Glutamatergic neuron (in vitro differentiated cells): ENCODE results near the gene SH3PXD2B. TPM values are rescaled to one million over a fixed set of nuclear protein-coding genes. Genes with fewer than 3 reads are reported as not detected.

Experiments
- DNase-seq: peaks from one replicate; pipeline ENCODE4 v3.0.0; 2022
- H3K27ac Mint-ChIP-seq: one replicate; pipeline ENCODE4 v1.8.0; 2020; ENCODE audit warnings: mild to moderate bottlenecking, mixed read lengths, inconsistent platforms; ENCODE audit not compliant: unreplicated experiment
- H3K27me3 Mint-ChIP-seq: one replicate; pipeline ENCODE4 v1.8.0; 2020; ENCODE audit warnings: mild to moderate bottlenecking, moderate library complexity, mixed read lengths, inconsistent platforms; ENCODE audit not compliant: unreplicated experiment
- H3K36me3 Mint-ChIP-seq: one replicate; pipeline ENCODE4 v1.8.0; 2020; ENCODE audit warnings: mild to moderate bottlenecking, mixed read lengths, inconsistent platforms; ENCODE audit not compliant: unreplicated experiment
- H3K4me1 Mint-ChIP-seq: one replicate; pipeline ENCODE4 v1.8.0; 2020; ENCODE audit warnings: mild to moderate bottlenecking, low read depth, mixed read lengths, inconsistent platforms; ENCODE audit not compliant: unreplicated experiment
- H3K4me3 Mint-ChIP-seq: one replicate; pipeline ENCODE4 v1.8.0; 2020; ENCODE audit warnings: mild to moderate bottlenecking, mixed read lengths, inconsistent platforms; ENCODE audit not compliant: unreplicated experiment
- H3K9me3 Mint-ChIP-seq: one replicate; pipeline ENCODE4 v1.8.0; 2020; ENCODE audit warnings: mild to moderate bottlenecking, moderate library complexity, mixed read lengths, inconsistent platforms; ENCODE audit not compliant: unreplicated experiment
- CTCF ChIP-seq: fragments of 200-600 bp; sonication (generic); IDR thresholded peaks from one replicate; pipeline ENCODE4 v1.5.0; 2021; ENCODE audit not compliant: partially characterized antibody, unreplicated experiment
- total RNA-seq: library from RNA; stranded (reverse); fragmentation: NEBNext Ultra II Directional; extraction: Animal tissue kit (Norgen Biotek cat#: 25700); gene quantifications from one replicate; pipeline ENCODE4 v1.2.1, GENCODE V29; 2021; ENCODE audit not compliant: unreplicated experiment

The SH3PXD2B gene
- total RNA-seq, 1 donor from 2014 or later, result 96.8 TPM

- H3K27me3 Mint-ChIP-seq, result peaks cover 2% of the 10 kb centered on the region
- no peaks in the 10 kb centered on the region for H3K36me3 Mint-ChIP-seq
- H3K9me3 Mint-ChIP-seq, result peaks cover 6% of the 10 kb centered on the region
- H3K27ac Mint-ChIP-seq, result no peak overlapping the region
- TF ChIP-seq CTCF, result no peak
- DNase-seq, result no peak
- no peak overlapping the region for H3K4me3 Mint-ChIP-seq
- H3K4me1 Mint-ChIP-seq, result peaks cover 8% of the 10 kb centered on the region
Observed at GRCh38 chr5:172474293-172474692, 20.0 kb upstream of the SH3PXD2B start.

DNA sequence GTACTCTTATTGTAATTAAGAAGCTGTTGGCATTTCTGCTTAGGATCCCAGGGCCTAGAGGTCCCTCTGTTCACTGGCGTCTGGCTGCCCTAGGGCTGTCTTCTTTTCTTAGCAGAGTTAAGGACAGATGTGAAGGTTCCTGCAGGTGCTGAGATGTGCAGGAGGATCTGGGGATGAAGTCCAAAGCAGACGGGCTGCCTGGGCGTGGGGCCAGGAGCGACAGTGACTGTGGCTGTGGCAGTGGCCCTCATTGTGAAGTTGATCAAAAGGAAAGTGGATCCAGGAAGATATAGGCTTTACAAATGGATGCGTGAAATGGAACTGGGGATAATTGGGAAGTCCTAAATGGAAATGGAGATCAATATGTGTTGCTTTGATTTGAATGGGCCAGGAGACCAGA, 19.1 kb upstream of the SH3PXD2B start:
- H3K9me3 Mint-ChIP-seq, result peaks cover 2% of the 10 kb centered on the region
- TF ChIP-seq CTCF, result no peak
- H3K27me3 Mint-ChIP-seq, result peaks cover 2% of the 10 kb centered on the region
- peaks cover 8% of the 10 kb centered on the region for H3K4me1 Mint-ChIP-seq
- H3K36me3 Mint-ChIP-seq, result peaks cover 4% of the 10 kb centered on the region
- no peak overlapping the region for H3K4me3 Mint-ChIP-seq
- no peak for DNase-seq
- H3K27ac Mint-ChIP-seq, result no peak overlapping the region

GRCh38 chr5:172469697-172470096, 15.4 kb upstream of the SH3PXD2B start:
- no peaks in the 10 kb centered on the region for H3K27me3 Mint-ChIP-seq
- TF ChIP-seq CTCF, result no peak
- peaks cover 8% of the 10 kb centered on the region for H3K4me1 Mint-ChIP-seq
- no peak overlapping the region for H3K27ac Mint-ChIP-seq
- no peaks in the 10 kb centered on the region for H3K9me3 Mint-ChIP-seq
- no peak for DNase-seq
- H3K4me3 Mint-ChIP-seq, result no peak overlapping the region
- H3K36me3 Mint-ChIP-seq, result peaks cover 6% of the 10 kb centered on the region

DNA sequence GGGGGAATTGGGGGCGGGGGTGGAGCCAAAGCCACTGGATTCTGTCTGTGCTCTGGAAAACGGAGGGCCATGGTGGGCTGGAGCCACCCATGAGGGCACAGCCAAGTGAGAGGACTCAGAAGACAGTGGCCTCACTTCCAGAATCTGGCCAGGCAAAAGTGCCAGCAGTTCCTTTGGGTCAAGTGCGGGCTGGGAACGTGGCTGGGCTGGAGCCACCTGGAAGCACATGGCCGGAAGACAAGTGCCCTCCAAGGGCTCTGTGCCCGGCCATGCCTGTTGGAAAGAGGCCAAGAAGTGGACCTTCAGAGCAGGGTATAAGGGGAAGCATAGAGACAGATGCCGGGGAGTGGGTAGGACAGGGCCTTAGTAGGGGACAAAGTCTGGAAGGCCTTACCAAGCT, 11.7 kb upstream of the SH3PXD2B start:
- no peaks in the 10 kb centered on the region for H3K27me3 Mint-ChIP-seq
- no peak overlapping the region for H3K27ac Mint-ChIP-seq
- H3K4me1 Mint-ChIP-seq, result peaks cover 5% of the 10 kb centered on the region
- no peak for DNase-seq
- H3K36me3 Mint-ChIP-seq, result peaks cover 15% of the 10 kb centered on the region
- TF ChIP-seq CTCF, result no peak
- H3K4me3 Mint-ChIP-seq, result no peak overlapping the region
- peaks cover 3% of the 10 kb centered on the region for H3K9me3 Mint-ChIP-seq

DNA sequence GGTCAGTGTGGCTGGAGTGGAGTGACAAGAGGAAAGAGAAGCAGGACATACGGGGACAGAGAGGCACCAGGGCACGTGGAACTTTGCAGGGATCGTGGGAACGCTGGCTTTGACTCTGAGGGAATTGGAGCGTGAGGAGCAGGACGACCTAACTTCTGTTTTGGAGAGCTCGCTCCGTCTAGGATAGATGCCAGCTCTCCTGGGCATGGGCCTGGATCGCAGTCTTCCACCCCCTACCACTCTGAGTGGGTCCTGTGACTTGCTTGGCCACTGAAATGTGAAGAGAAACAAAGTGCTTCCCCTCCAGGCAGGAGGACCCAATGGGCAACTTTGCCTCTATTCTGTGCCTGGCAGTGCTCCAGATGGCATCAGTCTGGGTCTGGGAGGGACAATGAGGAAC, 8.7 kb upstream of the SH3PXD2B start:
- H3K27me3 Mint-ChIP-seq, result peaks cover 4% of the 10 kb centered on the region
- no peak for DNase-seq
- no peak overlapping the region for H3K27ac Mint-ChIP-seq
- peaks cover 8% of the 10 kb centered on the region for H3K9me3 Mint-ChIP-seq
- H3K4me3 Mint-ChIP-seq, result no peak overlapping the region
- H3K36me3 Mint-ChIP-seq, result peaks cover 10% of the 10 kb centered on the region
- H3K4me1 Mint-ChIP-seq, result peaks cover 29% of the 10 kb centered on the region
- no peak for TF ChIP-seq CTCF
